GM12878 (cell line): ENCODE data around the gene ASMTL. TPM values are rescaled to one million over a fixed set of nuclear protein-coding genes. Genes with fewer than 3 reads are reported as not detected.

Experiments used
- ATAC-seq: fragments of 200-7000 bp; cut with Tn5 transposase; 3 replicates; pipeline ENCODE4 v1.9.1; 2020; ENCODE audit warnings: mild to moderate bottlenecking, moderate library complexity
- BruUV-seq: library from RNA; stranded (reverse); fragments of 400-500 nt; replicated peaks from 2 replicates; lab custom pipeline; 2021; lab: Mats Ljungman, UMichigan
- CTCF ChIA-PET: fragments of 300-600 bp; sonication (Branson Sonifier 250); formaldehyde crosslinking; extraction: SDS; loops from one replicate; lab custom pipeline; 2021; ENCODE audit warnings: inconsistent platforms; lab: Yijun Ruan, JAX
- POLR2A ChIA-PET: fragments of 350-600 bp; formaldehyde crosslinking; extraction: SDS; loops from one replicate; lab custom pipeline; 2021; ENCODE audit warnings: inconsistent platforms; lab: Charles Lee
- RAD21 ChIA-PET: fragments of 300-600 bp; sonication (Branson Sonifier 250); formaldehyde crosslinking; loops from one replicate; lab custom pipeline; 2023; ENCODE audit warnings: antibody characterized with exemption; ENCODE audit not compliant: unreplicated experiment; lab: Charles Lee
- SMC1A ChIA-PET: fragments of 300-600 bp; sonication (Branson Sonifier 250); formaldehyde crosslinking; loops from one replicate; lab custom pipeline; 2023; ENCODE audit not compliant: unreplicated experiment, uncharacterized antibody; lab: Charles Lee
- DNase-seq: peaks from one replicate; pipeline ENCODE4 v3.0.0-alpha.2; 2011; ENCODE audit warnings: low read depth, low spot score
- FAIRE-seq: peaks from 3 replicates; lab custom pipeline; 2011; peaks lifted over from hg19 to GRCh38; lab: Jason Lieb, UNC
- H2AFZ ChIP-seq: 2 replicates; pipeline ENCODE4 v1.6.0; 2011; ENCODE audit warnings: low read depth, low read length, control low read depth; ENCODE audit not compliant: control insufficient read depth
- H3K27ac ChIP-seq: 2 replicates; pipeline ENCODE4 v1.5.1; 2011; ENCODE audit warnings: control low read depth; ENCODE audit not compliant: control insufficient read depth, insufficient read depth
- H3K27me3 ChIP-seq, 2 experiments: replicated peaks in 1 of 2; 2 replicates each; pipeline versions ENCODE4 v1.6.0 to v1.6.1; 2011; ENCODE audit warnings: low read length in 1 of 2; ENCODE audit not compliant: control insufficient read depth in 2 of 2, insufficient read depth in 2 of 2
- H3K36me3 ChIP-seq, 2 experiments: 2 replicates each; pipeline ENCODE4 v1.5.1; 2011; ENCODE audit warnings: low read length in 1 of 2; ENCODE audit not compliant: control insufficient read depth in 2 of 2, insufficient read depth in 2 of 2
- H3K4me1 ChIP-seq: 2 replicates; pipeline ENCODE4 v1.6.1; 2011; ENCODE audit warnings: mild to moderate bottlenecking, low read length, moderate library complexity, mixed read lengths; ENCODE audit not compliant: control insufficient read depth, insufficient read depth
- H3K4me2 ChIP-seq: 2 replicates; pipeline ENCODE4 v1.6.0; 2011; ENCODE audit warnings: control low read depth; ENCODE audit not compliant: control insufficient read depth, insufficient read depth
- H3K4me3 ChIP-seq: fragments of 200-600 bp; sonication (generic); 2 replicates; pipeline ENCODE4 v1.5.1; 2016
- H3K79me2 ChIP-seq: 2 replicates; pipeline ENCODE4 v1.6.0; 2011; ENCODE audit warnings: low read length; ENCODE audit not compliant: control insufficient read depth, insufficient read depth
- H3K9ac ChIP-seq: 2 replicates; pipeline ENCODE4 v1.8.0; 2011; ENCODE audit warnings: low read length, control low read depth, mixed read lengths; ENCODE audit not compliant: control insufficient read depth, insufficient read depth
- H3K9me3 ChIP-seq: replicated peaks from 3 replicates; pipeline ENCODE4 v1.5.1; 2011; ENCODE audit warnings: mild to moderate bottlenecking, low read length; ENCODE audit not compliant: control insufficient read depth, insufficient read depth
- H4K20me1 ChIP-seq: 2 replicates; pipeline ENCODE4 v1.6.0; 2011; ENCODE audit not compliant: control insufficient read depth, insufficient read depth
- BCL11A ChIP-seq: IDR thresholded peaks from 2 replicates; pipeline ENCODE4 v1.6.1; 2011; ENCODE audit warnings: low read depth, low read length
- EED ChIP-seq: sonication (generic); IDR thresholded peaks from 2 replicates; pipeline ENCODE4 v1.6.1; 2016; ENCODE audit warnings: antibody characterized with exemption, low read depth
- EP300 ChIP-seq, 2 experiments: fragments of 150-350 bp in 1 of 2; IDR thresholded peaks; 2 replicates each; pipeline ENCODE4 v1.6.1; 2011 to 2012; ENCODE audit warnings: low read depth in 2 of 2, low read length in 2 of 2, borderline replicate concordance in 1 of 2, improper control_type of control experiment in 1 of 2, inconsistent platforms in 1 of 2; ENCODE audit not compliant: control insufficient read depth in 1 of 2
- ESRRA ChIP-seq: IDR thresholded peaks from 2 replicates; pipeline ENCODE4 v1.6.1; 2012; ENCODE audit warnings: mild to moderate bottlenecking, low read length, improper control_type of control experiment
- HDAC6 ChIP-seq: fragments of 200-600 bp; sonication (generic); IDR thresholded peaks from one replicate; pipeline ENCODE4 v1.8.0; 2017; ENCODE audit warnings: antibody characterized with exemption; ENCODE audit not compliant: unreplicated experiment
- SKIL ChIP-seq: fragments of 450-650 bp; IDR thresholded peaks from 2 replicates; pipeline ENCODE4 v1.6.1; 2017; ENCODE audit warnings: mild to moderate bottlenecking, low read depth, inconsistent platforms; ENCODE audit not compliant: poor library complexity, severe bottlenecking
- SUPT20H ChIP-seq: IDR thresholded peaks from 2 replicates; pipeline ENCODE4 v1.6.1; 2011; ENCODE audit warnings: low read depth, mild to moderate bottlenecking, low read length, moderate library complexity, borderline replicate concordance; ENCODE audit not compliant: control insufficient read depth
- ZNF207 ChIP-seq: fragments of 450-650 bp; IDR thresholded peaks from 2 replicates; pipeline ENCODE4 v1.6.1; 2014; ENCODE audit warnings: antibody characterized with exemption, mild to moderate bottlenecking, borderline replicate concordance
- ZNF24 ChIP-seq: fragments of 450-650 bp; IDR thresholded peaks from 2 replicates; pipeline ENCODE4 v1.6.1; 2017; ENCODE audit warnings: antibody characterized with exemption, mild to moderate bottlenecking
- WGBS: methylation state at CpG from one replicate; pipeline ENCODE4 v1.1.6; 2016; ENCODE audit warnings: low lambda C conversion rate; ENCODE audit not compliant: insufficient replicate concordance, insufficient coverage; ENCODE audit errors: missing lambda C conversion rate; 5-methylcytosine and 5-hydroxymethylcytosine counted together
- in situ Hi-C: fragments of 300-500 bp; cut with MboI; formaldehyde crosslinking; loops from 9 replicates; pipeline ENCODE4 v1.14.3; 2018; ENCODE audit warnings: mixed read lengths
- intact Hi-C: fragments of 100-400 bp; cut with micrococcal nuclease; formaldehyde crosslinking; loops from one replicate; pipeline ENCODE4 v1.14.2; 2022; ENCODE audit not compliant: unreplicated experiment
- polyA plus RNA-seq, 11 experiments: library from polyadenylated mRNA; depleted of rRNA in 4 of 11; unstranded in 6 of 11; stranded (reverse) in 5 of 11; fragments of >200 nt; fragmentation: Nextera tagmentation in 4 of 11; fragmentation: Illumina TruSeq in 1 of 11; extraction: Ambion mirVana in 4 of 11; extraction: Trizol in 1 of 11; gene quantifications; 1 replicate in 1 of 11; 2 replicates in 10 of 11; pipeline versions ENCODE4 v1.2.1 to v1.2.3, GENCODE V29; 2011 to 2016; ENCODE audit warnings: inconsistent platforms in 2 of 11, missing spikeins in 2 of 11, low read depth in 1 of 11
- total RNA-seq, 4 experiments: library from RNA; depleted of rRNA in 3 of 4; stranded (reverse); fragments of >200 nt in 3 of 4; fragmentation: Illumina TruSeq in 1 of 4; extraction: Trizol in 1 of 4; gene quantifications; 2 replicates each; pipeline versions ENCODE4 v1.2.1 to v1.2.3, GENCODE V29; 2013 to 2021

ASMTL gene
- total and polyA plus RNA-seq, 10 of the 15 experiments (the other 5 are each of a cell fraction or from before 2014, with no cell fraction given) = 1.6 to 51.9 (median 32.1) TPM

DNA sequence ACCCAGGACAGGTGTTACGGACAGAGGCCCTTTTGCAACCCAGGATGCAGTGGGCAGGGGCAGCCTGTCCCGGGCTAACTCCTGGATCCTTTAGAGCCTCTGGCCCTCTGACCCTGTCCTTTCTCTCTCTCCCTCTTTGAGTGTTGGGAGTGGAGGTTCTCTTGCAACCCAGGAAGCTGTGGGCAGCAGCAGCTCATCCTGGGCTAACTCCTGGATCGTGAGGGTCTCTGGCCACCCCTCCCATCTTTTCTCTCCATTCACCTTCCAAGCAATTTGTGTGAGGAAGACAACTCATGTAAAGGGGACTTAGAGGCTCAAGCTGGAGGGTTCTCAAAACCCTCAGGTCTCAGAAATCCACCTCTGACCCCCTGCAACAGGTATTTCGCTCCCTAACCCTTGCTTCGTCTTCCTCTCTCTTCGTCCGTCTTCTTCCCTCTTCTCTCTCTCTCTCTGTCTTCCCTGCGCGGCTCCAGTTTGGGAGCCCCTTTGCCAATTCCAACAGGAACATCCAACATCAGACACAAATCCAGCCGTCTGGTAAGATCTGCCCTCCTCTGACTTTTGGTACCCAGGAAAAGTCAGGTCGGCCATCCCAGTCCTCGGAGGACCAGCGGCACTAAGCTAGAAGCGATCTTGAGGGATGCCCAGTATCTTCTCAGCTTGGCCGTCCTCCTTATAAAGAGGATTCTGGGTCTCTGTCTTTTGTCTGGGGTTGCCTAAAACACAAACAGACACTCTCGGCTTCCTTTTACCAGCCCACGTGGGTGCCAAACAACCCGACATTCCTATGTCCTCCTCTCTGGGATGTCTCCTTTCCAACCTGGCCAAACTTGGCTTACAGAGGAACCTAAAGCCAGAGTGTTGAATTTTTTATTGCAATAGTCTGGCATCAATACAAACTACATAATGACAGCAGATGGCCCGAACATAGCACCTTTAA, 7.9 kb downstream of the ASMTL start:
- CTCF ChIA-PET = no interaction called here
- peaks cover 29% of the 10 kb centered on the region for H3K79me2 ChIP-seq
- H3K4me2 ChIP-seq = no peak overlapping the region
- no peak overlapping the region for H3K9ac ChIP-seq
- FAIRE-seq (no peak), ATAC-seq (no peak), DNase-seq (no peak)
- H3K9me3 ChIP-seq = peaks cover 38% of the 10 kb centered on the region
- no TSS peak for BruUV-seq
- peaks cover 6 to 15% of the 10 kb centered on the region in 2 experiments; a peak in 3 of 4 replicates for H3K36me3 ChIP-seq
- H3K4me3 ChIP-seq = no peak overlapping the region
- intact Hi-C loops (no loop called here), in situ Hi-C loops (no loop called here)
- RAD21 ChIA-PET = no interaction called here
- SMC1A ChIA-PET = no interaction called here
- H2AFZ ChIP-seq = no peak overlapping the region
- no peaks in the 10 kb centered on the region for H4K20me1 ChIP-seq
- peaks cover 13% of the 10 kb centered on the region for H3K4me1 ChIP-seq
- POLR2A ChIA-PET = no interaction called here
- TF ChIP-seq EED (no peak), ZNF24 (no peak), EP300 (IDR thresholded peaks at IDR 0.05; ENCODE audit: borderline replicate concordance in 1 of 2, control insufficient read depth in 1 of 2, low read depth in 2 of 2, low read length in 2 of 2) (no peak), ESRRA (no peak), HDAC6 (no peak), BCL11A (no peak), SUPT20H (no peak), SKIL (no peak), ZNF207 (no peak)
- H3K27me3 ChIP-seq = no peaks in the 10 kb centered on the region
- 91% methylated on average over 19 of the region's 19 CpGs for WGBS
- no peak overlapping the region for H3K27ac ChIP-seq
